Chondrocyte (in vitro differentiated cells): ENCODE measurements around the gene CST3. TPM values are rescaled to one million over a fixed set of nuclear protein-coding genes. Genes with fewer than 3 reads are reported as not detected.

Experiments
- DNase-seq: peaks from one replicate; pipeline ENCODE4 v3.0.0; 2021; ENCODE audit warnings: mixed read lengths, low spot score
- H3K27ac Mint-ChIP-seq: one replicate; pipeline ENCODE4 v1.8.0; 2021; ENCODE audit warnings: mild to moderate bottlenecking, moderate library complexity, mixed read lengths; ENCODE audit not compliant: unreplicated experiment
- H3K27me3 Mint-ChIP-seq: 2 replicates; pipeline ENCODE4 v1.8.0; 2021; ENCODE audit warnings: low read depth, mixed read lengths
- H3K36me3 Mint-ChIP-seq: 2 replicates; pipeline ENCODE4 v1.8.0; 2021; ENCODE audit warnings: low read depth, mixed read lengths
- H3K4me1 Mint-ChIP-seq: 2 replicates; pipeline ENCODE4 v1.8.0; 2021; ENCODE audit warnings: low read depth, mild to moderate bottlenecking, mixed read lengths
- H3K4me3 Mint-ChIP-seq: one replicate; pipeline ENCODE4 v1.8.0; 2021; ENCODE audit warnings: mild to moderate bottlenecking, moderate library complexity, mixed read lengths; ENCODE audit not compliant: unreplicated experiment
- H3K9me3 Mint-ChIP-seq: 2 replicates; pipeline ENCODE4 v1.8.0; 2021; ENCODE audit warnings: low read depth, mixed read lengths
- CTCF ChIP-seq: fragments of 200-600 bp; sonication (generic); IDR thresholded peaks from 2 replicates; pipeline ENCODE4 v1.5.0; 2021; ENCODE audit warnings: antibody characterized with exemption, mild to moderate bottlenecking, moderate library complexity
- total RNA-seq: library from RNA; stranded (reverse); gene quantifications from 3 replicates; pipeline ENCODE4 v1.2.1, GENCODE V29; 2021

Gene CST3
- total RNA-seq, 1 donor from 2014 or later = 487 TPM

GRCh38 chr20:23658336-23658735 is 20.6 kb upstream of the CST3 start:
- Mint-ChIP-seq H3K27me3 (no peaks in the 10 kb centered on the region), H3K4me3 (no peak overlapping the region), H3K4me1 (peaks cover 31% of the 10 kb centered on the region), H3K9me3 (no peaks in the 10 kb centered on the region), H3K36me3 (no peaks in the 10 kb centered on the region), H3K27ac (peak overlapping the region; percentile 63)
- no peak for DNase-seq
- TF ChIP-seq CTCF = no peak

GRCh38 chr20:23657202-23657601 is 19.4 kb upstream of the CST3 start:
- peaks cover 35% of the 10 kb centered on the region for H3K4me1 Mint-ChIP-seq
- no peak for TF ChIP-seq CTCF

GRCh38 chr20:23656372-23656771 is 18.6 kb upstream of the CST3 start:
- Mint-ChIP-seq H3K36me3 (no peaks in the 10 kb centered on the region), H3K4me1 (peaks cover 35% of the 10 kb centered on the region), H3K27me3 (no peaks in the 10 kb centered on the region), H3K9me3 (no peaks in the 10 kb centered on the region), H3K4me3 (no peak overlapping the region), H3K27ac (no peak overlapping the region)
- DNase-seq = no peak
- TF ChIP-seq CTCF = no peak

More at GRCh38 chr20:23657202-23657601, 19.4 kb upstream of the CST3 start:
- Mint-ChIP-seq H3K36me3 (no peaks in the 10 kb centered on the region), H3K9me3 (no peaks in the 10 kb centered on the region), H3K27ac (no peak overlapping the region), H3K4me3 (no peak overlapping the region), H3K27me3 (no peaks in the 10 kb centered on the region)
- DNase-seq = no peak

- no peak overlapping the region for H3K4me3 Mint-ChIP-seq
- H3K4me1 Mint-ChIP-seq = peaks cover 34% of the 10 kb centered on the region
- DNase-seq = no peak
- H3K36me3 Mint-ChIP-seq = no peaks in the 10 kb centered on the region
- TF ChIP-seq CTCF = no peak
- no peaks in the 10 kb centered on the region for H3K27me3 Mint-ChIP-seq
- H3K9me3 Mint-ChIP-seq = no peaks in the 10 kb centered on the region
- no peak overlapping the region for H3K27ac Mint-ChIP-seq
These were observed 17.9 kb upstream of the CST3 start for GRCh38 chr20:23655491-23656211.

GRCh38 chr20:23654717-23655116 is 17.0 kb upstream of the CST3 start:
- H3K4me3 Mint-ChIP-seq = no peak overlapping the region
- TF ChIP-seq CTCF = no peak
- H3K4me1 Mint-ChIP-seq = peaks cover 24% of the 10 kb centered on the region
- no peak overlapping the region for H3K27ac Mint-ChIP-seq
- H3K9me3 Mint-ChIP-seq = no peaks in the 10 kb centered on the region
- DNase-seq = no peak
- H3K27me3 Mint-ChIP-seq = no peaks in the 10 kb centered on the region
- H3K36me3 Mint-ChIP-seq = no peaks in the 10 kb centered on the region
